Nephron (organoid): ENCODE data around the gene USP12.

Experiments used
- H3K27ac Mint-ChIP-seq, 3 experiments: 2 replicates each; pipeline ENCODE4 v1.8.0; 2020; ENCODE audit warnings: mixed read lengths in 3 of 3, mild to moderate bottlenecking in 2 of 3, moderate library complexity in 1 of 3
- H3K27me3 Mint-ChIP-seq: 2 replicates; pipeline ENCODE4 v1.8.0; 2021; ENCODE audit warnings: low read depth, mild to moderate bottlenecking, moderate library complexity, mixed read lengths
- H3K36me3 Mint-ChIP-seq: 2 replicates; pipeline ENCODE4 v1.8.0; 2020; ENCODE audit warnings: low read depth, mixed read lengths
- H3K4me1 Mint-ChIP-seq: 2 replicates; pipeline ENCODE4 v1.8.0; 2020; ENCODE audit warnings: mixed read lengths
- H3K4me3 Mint-ChIP-seq, 3 experiments: 2 replicates each; pipeline ENCODE4 v1.8.0; 2020; ENCODE audit warnings: mild to moderate bottlenecking in 3 of 3, mixed read lengths in 3 of 3, moderate library complexity in 2 of 3
- H3K9me3 Mint-ChIP-seq: 2 replicates; pipeline ENCODE4 v1.8.0; 2020; ENCODE audit warnings: mixed read lengths
- TF ChIP-seq, protein P1 (sequence below), 3 experiments: fragments of 200-600 bp; sonication (generic); IDR thresholded peaks; one replicate each; pipeline ENCODE4 v1.5.0; 2021; ENCODE audit warnings: antibody characterized with exemption in 3 of 3; ENCODE audit not compliant: unreplicated experiment in 3 of 3

Gene USP12

DNA sequence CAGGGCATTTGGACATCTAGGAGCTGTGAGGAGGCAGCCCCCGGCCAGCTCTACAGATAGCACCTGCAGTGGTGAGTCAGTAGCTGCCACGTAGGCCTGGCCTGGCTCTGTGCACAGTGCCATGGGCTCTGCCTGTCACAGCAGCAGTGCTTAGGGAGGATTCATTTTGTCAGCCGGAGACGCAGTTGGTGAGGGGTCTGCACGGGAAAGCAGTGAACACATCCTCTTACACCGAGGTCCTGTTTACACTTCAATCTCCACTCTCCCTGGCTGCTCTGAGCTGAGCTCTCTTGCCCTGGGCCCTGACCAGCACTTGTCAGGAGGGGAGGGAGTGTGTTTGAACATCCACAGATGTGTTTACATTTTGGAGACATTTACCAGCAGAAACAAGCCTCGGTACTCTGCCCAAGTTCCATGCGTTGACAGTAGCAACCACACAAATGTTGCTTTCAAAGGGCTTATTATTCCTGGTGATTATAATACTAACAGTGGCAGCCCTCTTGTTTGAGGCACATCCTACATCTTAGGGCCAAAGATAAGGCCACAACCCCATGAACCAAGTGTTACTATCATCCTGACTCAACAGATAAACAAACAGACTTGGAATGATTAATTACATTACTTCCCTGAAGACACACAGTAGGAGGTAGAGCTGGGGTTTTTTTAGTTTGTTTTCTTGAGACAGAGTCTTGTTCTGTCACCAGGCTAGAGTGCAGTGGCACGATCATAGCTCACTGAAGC lies 148.9 kb downstream of the USP12 start:
- Mint-ChIP-seq H3K36me3 (no peaks in the 10 kb centered on the region), H3K4me1 (peaks cover 18% of the 10 kb centered on the region), H3K4me3 (no peak overlapping the region), H3K27me3 (peaks cover 4% of the 10 kb centered on the region), H3K27ac (no peak overlapping the region), H3K9me3 (no peaks in the 10 kb centered on the region)
- TF ChIP-seq, protein P1, sequence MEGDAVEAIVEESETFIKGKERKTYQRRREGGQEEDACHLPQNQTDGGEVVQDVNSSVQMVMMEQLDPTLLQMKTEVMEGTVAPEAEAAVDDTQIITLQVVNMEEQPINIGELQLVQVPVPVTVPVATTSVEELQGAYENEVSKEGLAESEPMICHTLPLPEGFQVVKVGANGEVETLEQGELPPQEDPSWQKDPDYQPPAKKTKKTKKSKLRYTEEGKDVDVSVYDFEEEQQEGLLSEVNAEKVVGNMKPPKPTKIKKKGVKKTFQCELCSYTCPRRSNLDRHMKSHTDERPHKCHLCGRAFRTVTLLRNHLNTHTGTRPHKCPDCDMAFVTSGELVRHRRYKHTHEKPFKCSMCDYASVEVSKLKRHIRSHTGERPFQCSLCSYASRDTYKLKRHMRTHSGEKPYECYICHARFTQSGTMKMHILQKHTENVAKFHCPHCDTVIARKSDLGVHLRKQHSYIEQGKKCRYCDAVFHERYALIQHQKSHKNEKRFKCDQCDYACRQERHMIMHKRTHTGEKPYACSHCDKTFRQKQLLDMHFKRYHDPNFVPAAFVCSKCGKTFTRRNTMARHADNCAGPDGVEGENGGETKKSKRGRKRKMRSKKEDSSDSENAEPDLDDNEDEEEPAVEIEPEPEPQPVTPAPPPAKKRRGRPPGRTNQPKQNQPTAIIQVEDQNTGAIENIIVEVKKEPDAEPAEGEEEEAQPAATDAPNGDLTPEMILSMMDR (IDR thresholded peaks at IDR 0.05; ENCODE audit: unreplicated experiment in 3 of 3), result no peak

DNA sequence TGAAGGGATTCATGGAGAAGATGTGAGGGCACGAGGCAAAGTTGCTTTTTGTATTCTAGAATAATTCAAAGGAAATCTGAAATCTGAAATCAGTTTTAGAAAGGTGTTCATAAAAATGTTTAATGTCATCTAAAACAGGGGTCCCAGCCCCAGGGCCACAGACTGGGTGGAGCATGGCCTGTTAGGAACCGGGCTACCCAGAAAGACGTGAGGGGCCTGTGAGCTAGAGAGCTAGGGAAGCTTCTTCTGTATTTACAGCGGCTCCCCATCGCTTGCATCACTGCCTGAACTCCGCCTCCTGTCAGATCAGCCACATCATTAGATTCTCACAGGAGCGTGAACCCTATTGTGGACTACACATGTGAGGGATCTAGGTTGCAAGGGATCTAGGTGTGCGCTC lies 151.2 kb downstream of the USP12 start:
- H3K4me1 Mint-ChIP-seq, result peaks cover 16% of the 10 kb centered on the region
- TF ChIP-seq, protein P1 (IDR thresholded peaks at IDR 0.05; ENCODE audit: unreplicated experiment in 3 of 3), result no peak
- H3K36me3 Mint-ChIP-seq, result no peaks in the 10 kb centered on the region
- peaks cover 4% of the 10 kb centered on the region for H3K27me3 Mint-ChIP-seq
- no peak overlapping the region for H3K4me3 Mint-ChIP-seq
- no peaks in the 10 kb centered on the region for H3K9me3 Mint-ChIP-seq
- H3K27ac Mint-ChIP-seq, result no peak overlapping the region

DNA sequence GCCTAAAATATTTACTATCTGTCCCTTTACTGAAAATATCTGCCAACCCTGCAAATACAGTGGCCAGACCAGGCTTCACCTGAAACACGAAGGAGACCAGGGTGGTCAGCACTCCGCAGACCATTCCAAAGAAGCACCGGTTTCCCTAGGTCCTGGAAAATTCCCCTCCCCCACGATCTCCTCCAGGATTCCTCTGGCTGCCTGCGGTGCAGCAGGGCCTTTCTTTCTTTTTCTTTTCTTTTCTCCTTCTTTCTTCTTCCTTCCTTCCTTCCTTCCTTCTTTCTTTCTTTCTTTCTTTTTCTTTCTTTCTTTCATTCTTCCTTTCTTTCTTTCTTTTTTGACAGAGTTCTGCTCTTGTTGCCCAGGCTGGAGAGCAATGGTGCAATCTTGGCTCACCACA lies 152.7 kb downstream of the USP12 start:
- TF ChIP-seq, protein P1 (IDR thresholded peaks at IDR 0.05; ENCODE audit: unreplicated experiment in 3 of 3), result no peak
- no peaks in the 10 kb centered on the region for H3K36me3 Mint-ChIP-seq
- no peak overlapping the region for H3K27ac Mint-ChIP-seq

DNA sequence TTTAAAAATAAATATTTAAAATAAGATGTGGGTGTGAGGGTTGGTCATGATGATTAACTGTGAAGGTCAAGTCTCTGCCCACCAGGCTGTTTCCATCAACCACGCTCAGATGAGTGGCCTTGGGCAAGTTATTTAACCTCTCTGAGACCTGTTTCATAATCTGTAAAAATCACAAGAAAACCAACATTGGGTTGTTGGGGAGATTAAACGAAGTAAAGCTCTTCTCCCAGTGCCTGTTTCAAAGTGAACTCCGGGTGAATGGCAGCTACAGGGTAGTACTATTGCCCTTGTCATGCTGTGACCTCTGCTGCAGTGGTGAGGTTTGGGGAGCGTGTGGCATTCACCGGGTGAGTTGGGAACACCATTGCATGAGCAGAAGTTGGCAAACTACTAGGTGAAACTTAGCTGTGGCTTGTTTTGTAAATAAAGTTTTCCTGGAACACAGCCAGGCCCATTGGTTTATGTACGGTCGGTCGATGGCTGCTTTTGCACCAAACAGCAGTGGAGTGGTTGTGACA lies 153.2 kb downstream of the USP12 start:
- TF ChIP-seq, protein P1 (IDR thresholded peaks at IDR 0.05; ENCODE audit: unreplicated experiment in 3 of 3), result no peak
- Mint-ChIP-seq H3K27ac (no peak overlapping the region), H3K4me1 (peaks cover 6% of the 10 kb centered on the region), H3K27me3 (peaks cover 8% of the 10 kb centered on the region), H3K36me3 (no peaks in the 10 kb centered on the region), H3K9me3 (no peaks in the 10 kb centered on the region), H3K4me3 (no peak overlapping the region)

More for the DNA sequence above, 152.7 kb downstream of the USP12 start:
- no peak overlapping the region for H3K4me3 Mint-ChIP-seq
- H3K27me3 Mint-ChIP-seq, result peaks cover 8% of the 10 kb centered on the region
- peaks cover 6% of the 10 kb centered on the region for H3K4me1 Mint-ChIP-seq
- no peaks in the 10 kb centered on the region for H3K9me3 Mint-ChIP-seq

DNA sequence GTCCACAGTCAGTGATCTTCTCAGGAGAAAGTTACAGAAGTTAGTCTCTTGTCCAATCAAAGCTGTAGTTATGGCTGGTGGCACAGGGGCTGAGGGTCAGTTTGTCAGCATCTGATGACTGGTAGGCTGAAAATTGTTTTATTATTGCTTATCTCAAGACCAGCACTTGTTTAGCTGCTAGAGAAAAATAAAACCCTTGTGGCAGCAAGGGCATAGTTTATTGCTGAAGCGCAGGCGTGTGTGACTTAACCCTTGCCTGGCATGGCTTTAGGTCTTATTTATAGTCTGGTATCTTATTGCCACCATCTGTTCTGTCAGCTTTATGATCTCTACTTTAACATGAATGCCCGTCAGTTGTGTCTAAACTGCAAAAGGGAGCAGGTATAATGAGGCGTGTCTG lies 154.7 kb downstream of the USP12 start:
- TF ChIP-seq, protein P1 (IDR thresholded peaks at IDR 0.05; ENCODE audit: unreplicated experiment in 3 of 3), result no peak
- no peak overlapping the region for H3K27ac Mint-ChIP-seq
- H3K36me3 Mint-ChIP-seq, result no peaks in the 10 kb centered on the region
- H3K9me3 Mint-ChIP-seq, result no peaks in the 10 kb centered on the region
- peak overlapping the region in 1 of 3 experiments; percentile 2 for H3K4me3 Mint-ChIP-seq
- peaks cover 6% of the 10 kb centered on the region for H3K4me1 Mint-ChIP-seq
- peaks cover 9% of the 10 kb centered on the region for H3K27me3 Mint-ChIP-seq
